Muscle of arm (tissue), 14 donors: ENCODE results near the gene ECE1. TPM values are rescaled to one million over a fixed set of nuclear protein-coding genes. Genes with fewer than 3 reads are reported as not detected.

Experiments
- DNase-seq: peaks from one replicate; pipeline ENCODE4 v3.0.0-alpha.2; 2013
- long read RNA-seq, 11 donors: transcript quantifications; one replicate each; lab custom pipeline, GENCODE V29; 2026
- polyA plus RNA-seq, 12 donors: library from polyadenylated mRNA; unstranded; fragments of 120-200 nt; gene quantifications; one replicate each; pipeline ENCODE4 v1.2.1, GENCODE V29; 2013; ENCODE audit not compliant: insufficient read length in 12 of 12

ECE1 gene
- polyA plus RNA-seq = 10 to 100 TPM in 11 of 12 donors, not detected in 1; 26.2 to 54.0 (median 30.3) TPM
- long read RNA-seq, donor 1, full-length matches to known transcripts = 7 of 34 reads
- long read RNA-seq, donor 1, partial matches to known transcripts = 27 of 34 reads
- long read RNA-seq, donor 1, other reads (novel, unspliced or antisense) = 0 of 34 reads
- long read RNA-seq, donor 2, full-length matches to known transcripts = 4 of 4 reads
- long read RNA-seq, donor 2, partial matches to known transcripts = 0 of 4 reads
- long read RNA-seq, donor 2, other reads (novel, unspliced or antisense) = 0 of 4 reads
- long read RNA-seq, donor 3, partial matches to known transcripts = 0 of 2 reads
- long read RNA-seq, donor 3, other reads (novel, unspliced or antisense) = 0 of 2 reads
- long read RNA-seq, donor 4, full-length matches to known transcripts = 2 of 2 reads
- long read RNA-seq, donor 4, partial matches to known transcripts = 0 of 2 reads
- long read RNA-seq, donor 4, other reads (novel, unspliced or antisense) = 0 of 2 reads
- long read RNA-seq, donor 5, full-length matches to known transcripts = 10 of 10 reads
- long read RNA-seq, donor 5, partial matches to known transcripts = 0 of 10 reads
- long read RNA-seq, donor 5, other reads (novel, unspliced or antisense) = 0 of 10 reads
- long read RNA-seq, donor 6 = 0 reads
- long read RNA-seq, donor 7, partial matches to known transcripts = 0 of 1 reads
- long read RNA-seq, donor 7, other reads (novel, unspliced or antisense) = 0 of 1 reads
- long read RNA-seq, donor 8, partial matches to known transcripts = 6 of 10 reads
- long read RNA-seq, donor 8, other reads (novel, unspliced or antisense) = 0 of 10 reads
- long read RNA-seq, donor 9 = 0 reads
- long read RNA-seq, donor 10, transcript ECE1-202 (17 exons, 3,763 nt) = major isoform, 6 of 7 reads
- long read RNA-seq, donor 10, partial matches to known transcripts = 0 of 7 reads
- long read RNA-seq, donor 10, other reads (novel, unspliced or antisense) = 0 of 7 reads
- long read RNA-seq, donor 11, partial matches to known transcripts = 0 of 2 reads
- long read RNA-seq, donor 11, other reads (novel, unspliced or antisense) = 0 of 2 reads

GRCh38 chr1:21289700-21290545 lies at the start of gene ECE1:
TSS of gene ECE1 (minus strand) at chr1:21290463. CDS start at chr1:21290414, 49 bp downstream.
- DNase-seq = no peak

GRCh38 chr1:21339356-21340229 lies 49.3 kb upstream of the ECE1 start:
- DNase-seq = no peak

GRCh38 chr1:21338573-21339355 lies 48.5 kb upstream of the ECE1 start:
- DNase-seq = peak; percentile 83

GRCh38 chr1:21337928-21338572 lies 47.8 kb upstream of the ECE1 start:
- DNase-seq = peak; percentile 76

GRCh38 chr1:21337454-21337927 lies 47.2 kb upstream of the ECE1 start:
- DNase-seq = no peak

GRCh38 chr1:21337010-21337437 lies 46.8 kb upstream of the ECE1 start:
- no peak for DNase-seq

- no peak for DNase-seq
Observed at GRCh38 chr1:21335750-21336224, 45.5 kb upstream of the ECE1 start.

GRCh38 chr1:21335088-21335691 lies 44.9 kb upstream of the ECE1 start:
- no peak for DNase-seq

- no peak for DNase-seq
Observed at GRCh38 chr1:21334214-21335087, 44.2 kb upstream of the ECE1 start.

- DNase-seq = no peak
Observed at GRCh38 chr1:21333824-21334213, 43.6 kb upstream of the ECE1 start.

GRCh38 chr1:21332554-21333311 lies 42.5 kb upstream of the ECE1 start:
- no peak for DNase-seq

GRCh38 chr1:21331752-21332478 lies 41.7 kb upstream of the ECE1 start:
- DNase-seq = no peak

- DNase-seq = no peak
Observed at GRCh38 chr1:21330544-21330943, 40.3 kb upstream of the ECE1 start.

GRCh38 chr1:21329209-21329844 lies 39.1 kb upstream of the ECE1 start:
- DNase-seq = no peak
